ENCODE measurements around the gene POC1B.
A peak's percentile ranks its signal among the peaks of the same experiment; 100 is the strongest.
"Not testable (repeated sequence)": the region's sequence is repeated elsewhere in the genome, so short reads cannot be mapped to it uniquely, and the experiment has no call there.

Gene POC1B

GRCh38 chr12:89472508-89472907, 53.3 kb downstream of the POC1B start:
- no peaks in the 10 kb centered on the region for H3K9me3 ChIP-seq (ENCODE audit: control insufficient read depth, low read length)
- no peak overlapping the region for H3K4me3 ChIP-seq (ENCODE audit: low read length)
- DNase-seq (ENCODE audit: low read depth): peak; percentile 42
- no peak overlapping the region for H3K9ac ChIP-seq (ENCODE audit: low read length)
- H3K36me3 ChIP-seq (ENCODE audit: control insufficient read depth, insufficient read depth, low read length, severe bottlenecking): no peaks in the 10 kb centered on the region
- H3K4me1 ChIP-seq (ENCODE audit: control insufficient read depth, insufficient read depth, low read length): peaks cover 3% of the 10 kb centered on the region
- H3K27me3 ChIP-seq (replicated peaks; ENCODE audit: control insufficient read depth, insufficient read depth, low read length): no peaks in the 10 kb centered on the region

- DNase-seq (ENCODE audit: low read depth): peak; percentile 71
- no peaks in the 10 kb centered on the region for H3K9me3 ChIP-seq (ENCODE audit: control insufficient read depth, low read length)
- no peaks in the 10 kb centered on the region for H3K27me3 ChIP-seq (replicated peaks; ENCODE audit: control insufficient read depth, insufficient read depth, low read length)
- peaks cover 3% of the 10 kb centered on the region for H3K4me1 ChIP-seq (ENCODE audit: control insufficient read depth, insufficient read depth, low read length)
- H3K36me3 ChIP-seq (ENCODE audit: control insufficient read depth, insufficient read depth, low read length, severe bottlenecking): no peaks in the 10 kb centered on the region
- H3K4me3 ChIP-seq (ENCODE audit: low read length): no peak overlapping the region
- no peak overlapping the region for H3K9ac ChIP-seq (ENCODE audit: low read length)
Observed at GRCh38 chr12:89470741-89471509, 54.9 kb downstream of the POC1B start.

- H3K27me3 ChIP-seq (replicated peaks; ENCODE audit: control insufficient read depth, insufficient read depth, low read length): no peaks in the 10 kb centered on the region
- no peak overlapping the region for H3K9ac ChIP-seq (ENCODE audit: low read length)
- peak; percentile 44 for DNase-seq (ENCODE audit: low read depth)
- no peaks in the 10 kb centered on the region for H3K36me3 ChIP-seq (ENCODE audit: control insufficient read depth, insufficient read depth, low read length, severe bottlenecking)
- H3K4me1 ChIP-seq (ENCODE audit: control insufficient read depth, insufficient read depth, low read length): peaks cover 3% of the 10 kb centered on the region
- no peak overlapping the region for H3K4me3 ChIP-seq (ENCODE audit: low read length)
- H3K9me3 ChIP-seq (ENCODE audit: control insufficient read depth, low read length): no peaks in the 10 kb centered on the region
Observed at GRCh38 chr12:89469361-89469760, 56.5 kb downstream of the POC1B start.

GRCh38 chr12:89468648-89469326, 57.1 kb downstream of the POC1B start:
- Histone ChIP-seq H3K4me1 (ENCODE audit: control insufficient read depth, insufficient read depth, low read length) (peaks cover 3% of the 10 kb centered on the region), H3K27me3 (replicated peaks; ENCODE audit: control insufficient read depth, insufficient read depth, low read length) (no peaks in the 10 kb centered on the region), H3K36me3 (ENCODE audit: control insufficient read depth, insufficient read depth, low read length, severe bottlenecking) (no peaks in the 10 kb centered on the region), H3K9ac (ENCODE audit: low read length) (no peak overlapping the region), H3K9me3 (ENCODE audit: control insufficient read depth, low read length) (no peaks in the 10 kb centered on the region), H3K4me3 (ENCODE audit: low read length) (no peak overlapping the region)
- no peak for DNase-seq (ENCODE audit: low read depth)

- Histone ChIP-seq H3K4me3 (ENCODE audit: low read length) (no peak overlapping the region), H3K27me3 (replicated peaks; ENCODE audit: control insufficient read depth, insufficient read depth, low read length) (no peaks in the 10 kb centered on the region), H3K9ac (ENCODE audit: low read length) (no peak overlapping the region), H3K36me3 (ENCODE audit: control insufficient read depth, insufficient read depth, low read length, severe bottlenecking) (no peaks in the 10 kb centered on the region), H3K9me3 (ENCODE audit: control insufficient read depth, low read length) (no peaks in the 10 kb centered on the region), H3K4me1 (ENCODE audit: control insufficient read depth, insufficient read depth, low read length) (peaks cover 3% of the 10 kb centered on the region)
- no peak for DNase-seq (ENCODE audit: low read depth)
Observed at GRCh38 chr12:89468017-89468416, 57.8 kb downstream of the POC1B start.

- Histone ChIP-seq H3K27me3 (replicated peaks; ENCODE audit: control insufficient read depth, insufficient read depth, low read length) (no peaks in the 10 kb centered on the region), H3K9ac (ENCODE audit: low read length) (no peak overlapping the region), H3K9me3 (ENCODE audit: control insufficient read depth, low read length) (no peaks in the 10 kb centered on the region), H3K4me1 (ENCODE audit: control insufficient read depth, insufficient read depth, low read length) (peaks cover 9% of the 10 kb centered on the region), H3K36me3 (ENCODE audit: control insufficient read depth, insufficient read depth, low read length, severe bottlenecking) (no peaks in the 10 kb centered on the region), H3K4me3 (ENCODE audit: low read length) (no peak overlapping the region)
- DNase-seq (ENCODE audit: low read depth): no peak
Observed at GRCh38 chr12:89464974-89465592, 60.8 kb downstream of the POC1B start.

GRCh38 chr12:89461649-89462612, 63.9 kb downstream of the POC1B start:
- Histone ChIP-seq H3K9ac (ENCODE audit: low read length) (peak overlapping the region; percentile 67), H3K4me1 (ENCODE audit: control insufficient read depth, insufficient read depth, low read length) (peaks cover 9% of the 10 kb centered on the region), H3K36me3 (ENCODE audit: control insufficient read depth, insufficient read depth, low read length, severe bottlenecking) (no peaks in the 10 kb centered on the region), H3K27me3 (replicated peaks; ENCODE audit: control insufficient read depth, insufficient read depth, low read length) (no peaks in the 10 kb centered on the region), H3K4me3 (ENCODE audit: low read length) (peak overlapping the region; percentile 49), H3K9me3 (ENCODE audit: control insufficient read depth, low read length) (no peaks in the 10 kb centered on the region)
- peak; percentile 90 for DNase-seq (ENCODE audit: low read depth)

- peak; percentile 17 for DNase-seq (ENCODE audit: low read depth)
- H3K4me3 ChIP-seq (ENCODE audit: low read length): peak overlapping the region; percentile 29
Observed at GRCh38 chr12:89461190-89461589, 64.7 kb downstream of the POC1B start.

GRCh38 chr12:89459279-89459678, 66.6 kb downstream of the POC1B start:
- H3K9me3 ChIP-seq (ENCODE audit: control insufficient read depth, low read length); H3K27me3 ChIP-seq (replicated peaks; ENCODE audit: control insufficient read depth, insufficient read depth, low read length); H3K4me3 ChIP-seq (ENCODE audit: low read length); H3K36me3 ChIP-seq (ENCODE audit: control insufficient read depth, insufficient read depth, low read length, severe bottlenecking); H3K9ac ChIP-seq (ENCODE audit: low read length): not testable (repeated sequence)
- peaks cover 12% of the 10 kb centered on the region for H3K4me1 ChIP-seq (ENCODE audit: control insufficient read depth, insufficient read depth, low read length)
- peak; percentile 49 for DNase-seq (ENCODE audit: low read depth)

More at GRCh38 chr12:89461190-89461589, 64.7 kb downstream of the POC1B start:
- Histone ChIP-seq H3K36me3 (ENCODE audit: control insufficient read depth, insufficient read depth, low read length, severe bottlenecking) (no peaks in the 10 kb centered on the region), H3K27me3 (replicated peaks; ENCODE audit: control insufficient read depth, insufficient read depth, low read length) (no peaks in the 10 kb centered on the region), H3K9me3 (ENCODE audit: control insufficient read depth, low read length) (no peaks in the 10 kb centered on the region), H3K4me1 (ENCODE audit: control insufficient read depth, insufficient read depth, low read length) (peaks cover 9% of the 10 kb centered on the region), H3K9ac (ENCODE audit: low read length) (peak overlapping the region; percentile 67)

- Histone ChIP-seq H3K4me1 (ENCODE audit: control insufficient read depth, insufficient read depth, low read length) (peaks cover 37% of the 10 kb centered on the region), H3K4me3 (ENCODE audit: low read length) (no peak overlapping the region), H3K27me3 (replicated peaks; ENCODE audit: control insufficient read depth, insufficient read depth, low read length) (no peaks in the 10 kb centered on the region), H3K36me3 (ENCODE audit: control insufficient read depth, insufficient read depth, low read length, severe bottlenecking) (no peaks in the 10 kb centered on the region), H3K9ac (ENCODE audit: low read length) (no peak overlapping the region), H3K9me3 (ENCODE audit: control insufficient read depth, low read length) (no peaks in the 10 kb centered on the region)
- no peak for DNase-seq (ENCODE audit: low read depth)
Observed at GRCh38 chr12:89456565-89456964, 69.3 kb downstream of the POC1B start.
